IMR-90 (cell line): ENCODE results near the gene C3orf80. TPM values are rescaled to one million over a fixed set of nuclear protein-coding genes. Genes with fewer than 3 reads are reported as not detected.

ENCODE experiments used
- ATAC-seq: fragments of 200-7000 bp; cut with Tn5 transposase; 2 replicates; pipeline ENCODE4 v1.9.1; 2020; ENCODE audit warnings: low read depth, mild to moderate bottlenecking, moderate library complexity
- BruUV-seq: library from RNA; stranded (reverse); fragments of 400-500 nt; replicated peaks from 2 replicates; lab custom pipeline; 2021; lab: Mats Ljungman, UMichigan
- CTCF ChIA-PET: fragments of 300-600 bp; formaldehyde crosslinking; extraction: SDS; loops from one replicate; lab custom pipeline; 2021; ENCODE audit warnings: antibody characterized with exemption; lab: Yijun Ruan, JAX
- POLR2A ChIA-PET: fragments of 300-600 bp; sonication (Branson Sonifier 250); formaldehyde crosslinking; loops from one replicate; lab custom pipeline; 2022; ENCODE audit warnings: antibody characterized with exemption; ENCODE audit not compliant: unreplicated experiment; lab: Charles Lee
- DNase-seq: peaks from one replicate; pipeline ENCODE4 v3.0.0; 2013
- H2AFZ ChIP-seq: replicated peaks from 2 replicates; pipeline ENCODE3; 2013; ENCODE audit warnings: low read length, mild to moderate bottlenecking; ENCODE audit not compliant: poor library complexity
- H2AK5ac ChIP-seq: 2 replicates; pipeline ENCODE4 v1.6.1; 2013; ENCODE audit warnings: low read depth, low read length, inconsistent platforms
- H2AK9ac ChIP-seq: replicated peaks from 2 replicates; pipeline ENCODE3; 2013; ENCODE audit warnings: mild to moderate bottlenecking, low read depth, low read length, moderate library complexity; ENCODE audit not compliant: poor library complexity
- H2BK120ac ChIP-seq: 2 replicates; pipeline ENCODE4 v1.6.1; 2013; ENCODE audit warnings: low read depth, low read length, inconsistent platforms
- H2BK15ac ChIP-seq: 3 replicates; pipeline ENCODE4 v1.6.1; 2013; ENCODE audit warnings: low read depth, low read length, inconsistent platforms
- H2BK20ac ChIP-seq: 2 replicates; pipeline ENCODE4 v1.6.1; 2013; ENCODE audit warnings: low read depth, mild to moderate bottlenecking, inconsistent platforms, low read length, moderate library complexity
- H2BK5ac ChIP-seq: 2 replicates; pipeline ENCODE4 v1.6.1; 2013; ENCODE audit warnings: mild to moderate bottlenecking, low read depth, low read length, inconsistent platforms; ENCODE audit not compliant: poor library complexity, severe bottlenecking
- H3K14ac ChIP-seq: replicated peaks from 2 replicates; pipeline ENCODE4 v1.6.1; 2013; ENCODE audit warnings: low read depth, low read length, inconsistent platforms
- H3K18ac ChIP-seq: 2 replicates; pipeline ENCODE4 v1.6.1; 2013; ENCODE audit warnings: low read depth, low read length, control low read depth
- H3K23ac ChIP-seq: 2 replicates; pipeline ENCODE4 v1.6.1; 2013; ENCODE audit warnings: low read depth, low read length, inconsistent platforms
- H3K27ac ChIP-seq: 2 replicates; pipeline ENCODE4 v1.5.1; 2013; ENCODE audit warnings: mild to moderate bottlenecking, control low read depth, low read length; ENCODE audit not compliant: insufficient read depth
- H3K27me3 ChIP-seq: 2 replicates; pipeline ENCODE4 v1.6.1; 2013; ENCODE audit warnings: low read length; ENCODE audit not compliant: control insufficient read depth, insufficient read depth
- H3K36me3 ChIP-seq: 2 replicates; pipeline ENCODE4 v1.6.1; 2013; ENCODE audit warnings: low read length, mixed read lengths; ENCODE audit not compliant: control insufficient read depth, insufficient read depth
- H3K4ac ChIP-seq: 2 replicates; pipeline ENCODE4 v1.6.1; 2013; ENCODE audit warnings: low read depth, low read length, inconsistent platforms
- H3K4me1 ChIP-seq: 2 replicates; pipeline ENCODE4 v1.6.1; 2013; ENCODE audit warnings: low read length, mixed read lengths; ENCODE audit not compliant: control insufficient read depth, insufficient read depth
- H3K4me2 ChIP-seq: 2 replicates; pipeline ENCODE4 v1.6.1; 2013; ENCODE audit warnings: low read depth, mild to moderate bottlenecking, control low read depth, low read length, moderate library complexity
- H3K4me3 ChIP-seq: 2 replicates; pipeline ENCODE4 v1.5.1; 2013; ENCODE audit warnings: low read depth, mild to moderate bottlenecking, control low read depth, low read length, moderate library complexity; ENCODE audit not compliant: insufficient read depth
- H3K56ac ChIP-seq: 2 replicates; pipeline ENCODE4 v1.6.1; 2013; ENCODE audit warnings: low read length, inconsistent platforms; ENCODE audit not compliant: insufficient read depth; ENCODE audit errors: extremely low read depth
- H3K79me1 ChIP-seq, 2 experiments: 2 replicates each; pipeline ENCODE4 v1.6.1; 2013; ENCODE audit warnings: low read length in 2 of 2, inconsistent platforms in 1 of 2, low read depth in 1 of 2
- H3K9ac ChIP-seq: 2 replicates; pipeline ENCODE4 v1.6.1; 2013; ENCODE audit warnings: low read depth, low read length, control low read depth
- H3K9me1 ChIP-seq: 2 replicates; pipeline ENCODE4 v1.6.1; 2013; ENCODE audit warnings: low read length, inconsistent platforms; ENCODE audit not compliant: insufficient read depth
- H3K9me3 ChIP-seq: 2 replicates; pipeline ENCODE4 v1.6.1; 2013; ENCODE audit warnings: low read length; ENCODE audit not compliant: control insufficient read depth, insufficient read depth
- H4K20me1 ChIP-seq: 2 replicates; pipeline ENCODE4 v1.6.1; 2013; ENCODE audit warnings: low read length, inconsistent platforms; ENCODE audit not compliant: insufficient read depth
- H4K5ac ChIP-seq: 2 replicates; pipeline ENCODE4 v1.6.1; 2013; ENCODE audit warnings: mild to moderate bottlenecking, low read depth, low read length, control low read depth
- H4K8ac ChIP-seq, 2 experiments: 2 replicates each; pipeline ENCODE4 v1.6.1; 2013; ENCODE audit warnings: low read depth in 2 of 2, low read length in 2 of 2, control low read depth in 1 of 2, inconsistent platforms in 1 of 2
- H4K91ac ChIP-seq: 2 replicates; pipeline ENCODE4 v1.6.1; 2013; ENCODE audit warnings: low read depth, low read length, inconsistent platforms; ENCODE audit not compliant: insufficient read depth
- BHLHE40 ChIP-seq: fragments of 150-350 bp; IDR thresholded peaks from 2 replicates; pipeline ENCODE4 v1.6.1; 2016; ENCODE audit warnings: mild to moderate bottlenecking, low read depth, low read length
- CEBPB ChIP-seq: IDR thresholded peaks from 2 replicates; pipeline ENCODE4 v1.6.1; 2012; ENCODE audit warnings: low read depth, low read length, improper control_type of control experiment
- CHD1 ChIP-seq: IDR thresholded peaks from 2 replicates; pipeline ENCODE4 v1.6.1; 2012; ENCODE audit warnings: low read depth, low read length, improper control_type of control experiment
- CTCF ChIP-seq: conservative IDR thresholded peaks from 2 replicates; pipeline ENCODE4 v1.5.1; 2012; ENCODE audit warnings: mild to moderate bottlenecking, low read depth, low read length, improper control_type of control experiment
- ELK1 ChIP-seq: fragments of 150-350 bp; IDR thresholded peaks from 2 replicates; pipeline ENCODE4 v1.6.1; 2016; ENCODE audit warnings: low read depth, mild to moderate bottlenecking, low read length, moderate library complexity, borderline replicate concordance
- FOS ChIP-seq: fragments of 150-350 bp; IDR thresholded peaks from 2 replicates; pipeline ENCODE4 v1.6.1; 2016; ENCODE audit warnings: low read depth, low read length
- MAFK ChIP-seq: IDR thresholded peaks from 2 replicates; pipeline ENCODE4 v1.6.1; 2012; ENCODE audit warnings: low read depth, low read length, improper control_type of control experiment
- MAZ ChIP-seq: IDR thresholded peaks from 2 replicates; pipeline ENCODE4 v1.6.1; 2012; ENCODE audit warnings: low read depth, mild to moderate bottlenecking, low read length, improper control_type of control experiment, moderate library complexity, borderline replicate concordance
- MXI1 ChIP-seq: IDR thresholded peaks from 2 replicates; pipeline ENCODE4 v1.6.1; 2012; ENCODE audit warnings: low read depth, mild to moderate bottlenecking, low read length, moderate library complexity, borderline replicate concordance
- NFE2L2 ChIP-seq: fragments of 150-350 bp; IDR thresholded peaks from 2 replicates; pipeline ENCODE4 v1.6.1; 2016; ENCODE audit warnings: low read depth, mild to moderate bottlenecking, low read length
- POLR2A ChIP-seq: IDR thresholded peaks from 2 replicates; pipeline ENCODE4 v1.6.1; 2012; ENCODE audit warnings: mild to moderate bottlenecking, low read depth, low read length
- RAD21 ChIP-seq: IDR thresholded peaks from 2 replicates; pipeline ENCODE4 v1.6.1; 2012; ENCODE audit warnings: low read length, improper control_type of control experiment
- RCOR1 ChIP-seq: IDR thresholded peaks from 2 replicates; pipeline ENCODE4 v1.6.1; 2012; ENCODE audit warnings: mild to moderate bottlenecking, low read length, improper control_type of control experiment; ENCODE audit not compliant: insufficient replicate concordance
- RFX5 ChIP-seq: IDR thresholded peaks from 2 replicates; pipeline ENCODE4 v1.8.0; 2012; ENCODE audit warnings: low read depth, mild to moderate bottlenecking, low read length, moderate library complexity
- SMC3 ChIP-seq: fragments of 150-350 bp; IDR thresholded peaks from 2 replicates; pipeline ENCODE4 v1.6.1; 2016; ENCODE audit warnings: low read depth, mild to moderate bottlenecking, antibody characterized with exemption, low read length, moderate library complexity
- USF2 ChIP-seq: fragments of 150-350 bp; IDR thresholded peaks from 2 replicates; pipeline ENCODE4 v1.6.1; 2017; ENCODE audit warnings: mild to moderate bottlenecking, antibody characterized with exemption, low read length, low read depth
- dilution Hi-C: fragments of 300-500 bp; cut with HindIII; formaldehyde crosslinking; loops from one replicate; pipeline ENCODE4 v1.14.3; 2018; ENCODE audit warnings: low sequenced_read_pairs; ENCODE audit not compliant: unreplicated experiment
- in situ Hi-C: fragments of 300-500 bp; cut with MboI; formaldehyde crosslinking; loops from 3 replicates; pipeline ENCODE4 v1.14.3; 2019; ENCODE audit warnings: low sequenced_read_pairs, inconsistent platforms, mixed read lengths
- intact Hi-C: fragments of 100-400 bp; cut with micrococcal nuclease; formaldehyde crosslinking; loops from 2 replicates; pipeline ENCODE4 v1.10.0; 2022
- polyA plus RNA-seq, 3 experiments: library from polyadenylated mRNA; depleted of rRNA; stranded (reverse); fragments of >200 nt; gene quantifications; 2 replicates each; pipeline ENCODE4 v1.2.3, GENCODE V29; 2012; ENCODE audit warnings: low replicate concordance in 1 of 3
- total RNA-seq: library from RNA; depleted of rRNA; stranded (reverse); fragments of >200 nt; gene quantifications from 2 replicates; pipeline ENCODE4 v1.2.3, GENCODE V29; 2012

C3orf80 gene
- total and polyA plus RNA-seq, 2 of the 4 experiments (the other 2 are of a cell fraction): not detected

GRCh38 chr3:160253298-160253697 is 28.1 kb downstream of the C3orf80 start:
- Histone ChIP-seq H3K9me1 (no peaks in the 10 kb centered on the region), H3K4me1 (no peaks in the 10 kb centered on the region), H2BK20ac (no peak overlapping the region), H3K27ac (no peak overlapping the region), H2BK5ac (no peak overlapping the region), H3K14ac (no peak overlapping the region), H3K4ac (no peak overlapping the region), H3K4me3 (no peak overlapping the region), H3K4me2 (no peak overlapping the region), H3K23ac (no peak overlapping the region), H4K20me1 (no peaks in the 10 kb centered on the region), H3K36me3 (no peaks in the 10 kb centered on the region), H4K91ac (no peak overlapping the region), H4K8ac (no peak overlapping the region), H3K27me3 (no peaks in the 10 kb centered on the region), H3K18ac (no peak overlapping the region), H2AK9ac (no peak overlapping the region), H4K5ac (no peak overlapping the region), H3K79me1 (no peaks in the 10 kb centered on the region), H3K9me3 (no peaks in the 10 kb centered on the region), H3K56ac (no peak overlapping the region), H2BK15ac (no peak overlapping the region), H2BK120ac (no peak overlapping the region), H2AK5ac (no peak overlapping the region), H2AFZ (no peak overlapping the region), H3K9ac (no peak overlapping the region)
- in situ Hi-C loops: no loop called here
- ATAC-seq (no peak), DNase-seq (no peak)
- intact Hi-C loops: no loop called here
- ChIA-PET POLR2A (no interaction called here), CTCF (no interaction called here)
- dilution Hi-C loops: no loop called here
- no TSS peak for BruUV-seq
- TF ChIP-seq POLR2A: no peak
- no peak for TF ChIP-seq RCOR1
- no peak for TF ChIP-seq RAD21
- no peak for TF ChIP-seq CTCF
- no peak for TF ChIP-seq MAZ
- no peak for TF ChIP-seq CEBPB
- no peak for TF ChIP-seq ELK1
- no peak for TF ChIP-seq CHD1
- no peak for TF ChIP-seq MXI1
- TF ChIP-seq RFX5: no peak
- TF ChIP-seq SMC3: no peak
- no peak for TF ChIP-seq NFE2L2
- no peak for TF ChIP-seq MAFK
- TF ChIP-seq FOS: no peak
- TF ChIP-seq USF2: no peak
- no peak for TF ChIP-seq BHLHE40
